GM23248 (cell line): ENCODE data around the gene SOCS2. TPM values are rescaled to one million over a fixed set of nuclear protein-coding genes. Genes with fewer than 3 reads are reported as not detected.

Experiments
- DNase-seq: peaks from one replicate; pipeline ENCODE4 v3.0.0-alpha.2; 2015
- H2AFZ ChIP-seq: fragments of 200-600 bp; sonication (generic); 2 replicates; pipeline ENCODE4 v1.6.1; 2016; ENCODE audit warnings: antibody characterized with exemption
- H3F3A ChIP-seq: fragments of 200-600 bp; sonication (generic); 2 replicates; pipeline ENCODE4 v1.6.1; 2016; ENCODE audit warnings: mild to moderate bottlenecking, antibody characterized with exemption, mixed run types; ENCODE audit not compliant: insufficient read depth
- H3K27ac ChIP-seq: fragments of 200-600 bp; sonication (generic); 2 replicates; pipeline ENCODE4 v1.5.1; 2016; ENCODE audit warnings: mild to moderate bottlenecking
- H3K27me3 ChIP-seq: fragments of 200-600 bp; sonication (generic); replicated peaks from 2 replicates; pipeline ENCODE4 v1.6.1; 2016; ENCODE audit warnings: mild to moderate bottlenecking; ENCODE audit not compliant: insufficient read depth
- H3K36me3 ChIP-seq: fragments of 200-600 bp; sonication (generic); 2 replicates; pipeline ENCODE4 v1.6.1; 2016; ENCODE audit warnings: low read depth, mild to moderate bottlenecking
- H3K4me1 ChIP-seq: fragments of 200-600 bp; sonication (generic); 2 replicates; pipeline ENCODE4 v1.6.1; 2016; ENCODE audit warnings: mild to moderate bottlenecking; ENCODE audit not compliant: insufficient read depth
- H3K4me2 ChIP-seq: fragments of 200-600 bp; sonication (generic); one replicate; pipeline ENCODE4 v1.6.1; 2016; ENCODE audit warnings: mild to moderate bottlenecking; ENCODE audit not compliant: unreplicated experiment
- H3K4me3 ChIP-seq: fragments of 200-600 bp; sonication (generic); 2 replicates; pipeline ENCODE4 v1.5.1; 2016; ENCODE audit warnings: mild to moderate bottlenecking
- H3K79me2 ChIP-seq: fragments of 200-600 bp; sonication (generic); 2 replicates; pipeline ENCODE4 v1.6.1; 2016; ENCODE audit warnings: mild to moderate bottlenecking; ENCODE audit not compliant: insufficient read depth
- H3K9ac ChIP-seq: fragments of 200-600 bp; sonication (generic); 2 replicates; pipeline ENCODE4 v1.6.1; 2016; ENCODE audit warnings: mild to moderate bottlenecking
- H3K9me2 ChIP-seq: fragments of 200-600 bp; sonication (generic); 2 replicates; pipeline ENCODE4 v1.6.1; 2016; ENCODE audit warnings: mixed run types, mild to moderate bottlenecking, moderate library complexity; ENCODE audit not compliant: insufficient read depth
- H3K9me3 ChIP-seq: fragments of 200-600 bp; sonication (generic); one replicate; pipeline ENCODE4 v1.6.1; 2017; ENCODE audit warnings: low read depth
- H4K20me1 ChIP-seq: fragments of 200-600 bp; sonication (generic); 2 replicates; pipeline ENCODE4 v1.6.0; 2016; ENCODE audit not compliant: insufficient read depth
- EZH2 ChIP-seq: fragments of 200-600 bp; sonication (generic); IDR thresholded peaks from 2 replicates; pipeline ENCODE4 v1.6.1; 2018; ENCODE audit warnings: antibody characterized with exemption, mild to moderate bottlenecking; ENCODE audit not compliant: insufficient read depth, poor library complexity, severe bottlenecking
- EZH2phosphoT487 ChIP-seq: fragments of 200-600 bp; sonication (generic); IDR thresholded peaks from 2 replicates; pipeline ENCODE4 v1.6.1; 2018; ENCODE audit warnings: antibody characterized with exemption, moderate library complexity, mild to moderate bottlenecking, low read depth; ENCODE audit not compliant: insufficient read depth
- WGBS, 2 experiments: methylation state at CpG; one replicate each; pipeline ENCODE4 v1.1.6; 2015 to 2017; ENCODE audit warnings: low lambda C conversion rate in 2 of 2, low coverage in 1 of 2; ENCODE audit errors: missing lambda C conversion rate in 2 of 2; 5-methylcytosine and 5-hydroxymethylcytosine counted together
- in situ Hi-C: fragments of 300-500 bp; cut with MboI; formaldehyde crosslinking; loops from 2 replicates; pipeline ENCODE4 v1.15.0; 2020
- polyA plus RNA-seq: library from polyadenylated mRNA; unstranded; fragments of >200 nt; fragmentation: Nextera tagmentation; extraction: Ambion mirVana; gene quantifications from 2 replicates; pipeline ENCODE4 v1.2.1, GENCODE V29; 2016
- total RNA-seq: library from RNA; depleted of rRNA; stranded (reverse); fragments of >200 nt; shearing (Covaris generic); gene quantifications from 2 replicates; pipeline ENCODE4 v1.2.3, GENCODE V29; 2014

SOCS2 gene
- total and polyA plus RNA-seq, 2 experiments from 2014 or later = 52.4 to 72.6 TPM

GRCh38 chr12:93533310-93533709 lies 39.2 kb upstream of the SOCS2 start:
- no peak for DNase-seq
- Histone ChIP-seq H3K9me3 (no peaks in the 10 kb centered on the region), H3K4me3 (no peak overlapping the region), H3K9me2 (no peaks in the 10 kb centered on the region), H3K4me2 (no peak overlapping the region), H3K4me1 (peaks cover 7% of the 10 kb centered on the region; the same call in 1 of the 2 replicates), H3K79me2 (no peaks in the 10 kb centered on the region), H4K20me1 (no peaks in the 10 kb centered on the region), H3K36me3 (no peaks in the 10 kb centered on the region), H3K27me3 (no peaks in the 10 kb centered on the region), H3K27ac (no peak overlapping the region), H3K9ac (no peak overlapping the region), H2AFZ (no peak overlapping the region), H3F3A (peaks cover 12% of the 10 kb centered on the region; the same call in 1 of the 2 replicates)
- TF ChIP-seq EZH2 (no peak), EZH2phosphoT487 (no peak)
- WGBS, 2 experiments = 76% methylated on average over 5 of the region's 5 CpGs
- in situ Hi-C loops = no loop called here

- no peak overlapping the region for H3K4me3 ChIP-seq
- H3K4me1 ChIP-seq = peaks cover 7% of the 10 kb centered on the region; the same call in 1 of the 2 replicates
- peaks cover 13% of the 10 kb centered on the region; the same call in 1 of the 2 replicates for H3F3A ChIP-seq
- H3K9me3 ChIP-seq = no peaks in the 10 kb centered on the region
- H3K79me2 ChIP-seq = no peaks in the 10 kb centered on the region
- no peak overlapping the region for H2AFZ ChIP-seq
- no peaks in the 10 kb centered on the region for H3K9me2 ChIP-seq
- WGBS, 2 experiments = 47 to 54% methylated on average over 2 of the region's 2 CpGs
- no peaks in the 10 kb centered on the region for H3K36me3 ChIP-seq
- no peak for DNase-seq
- no peak overlapping the region for H3K27ac ChIP-seq
- no peak overlapping the region for H3K9ac ChIP-seq
- H3K27me3 ChIP-seq = no peaks in the 10 kb centered on the region
- TF ChIP-seq EZH2phosphoT487 = no peak
- TF ChIP-seq EZH2 = no peak
- no peaks in the 10 kb centered on the region for H4K20me1 ChIP-seq
- no peak overlapping the region for H3K4me2 ChIP-seq
- in situ Hi-C loops = no loop called here
These were observed 36.2 kb upstream of the SOCS2 start for GRCh38 chr12:93536111-93536765.

- Histone ChIP-seq H4K20me1 (no peaks in the 10 kb centered on the region), H3K9me3 (no peaks in the 10 kb centered on the region), H3K36me3 (no peaks in the 10 kb centered on the region), H3K9me2 (no peaks in the 10 kb centered on the region), H3F3A (peaks cover 13% of the 10 kb centered on the region; the same call in 1 of the 2 replicates), H3K4me2 (no peak overlapping the region), H3K79me2 (no peaks in the 10 kb centered on the region), H3K4me3 (no peak overlapping the region), H3K9ac (no peak overlapping the region), H2AFZ (no peak overlapping the region), H3K4me1 (peaks cover 7% of the 10 kb centered on the region; the same call in 1 of the 2 replicates), H3K27ac (no peak overlapping the region), H3K27me3 (no peaks in the 10 kb centered on the region)
- in situ Hi-C loops = no loop called here
- WGBS, 2 experiments = 28 to 30% methylated on average over 5 of the region's 5 CpGs
- peak; percentile 46 for DNase-seq
- TF ChIP-seq EZH2 = no peak
- TF ChIP-seq EZH2phosphoT487 = no peak
These were observed 35.5 kb upstream of the SOCS2 start for GRCh38 chr12:93536766-93537488.

- Histone ChIP-seq H3K27ac (no peak overlapping the region), H3K9ac (no peak overlapping the region), H3K27me3 (no peaks in the 10 kb centered on the region), H3K4me3 (no peak overlapping the region), H3K4me2 (no peak overlapping the region), H3K4me1 (peaks cover 7% of the 10 kb centered on the region; the same call in 1 of the 2 replicates), H3K36me3 (no peaks in the 10 kb centered on the region), H3F3A (peaks cover 13% of the 10 kb centered on the region; the same call in 1 of the 2 replicates), H3K9me2 (no peaks in the 10 kb centered on the region), H2AFZ (no peak overlapping the region), H3K79me2 (no peaks in the 10 kb centered on the region), H4K20me1 (no peaks in the 10 kb centered on the region), H3K9me3 (no peaks in the 10 kb centered on the region)
- in situ Hi-C loops = no loop called here
- WGBS, 2 experiments = 88 to 92% methylated on average over 5 of the region's 5 CpGs
- no peak for DNase-seq
- TF ChIP-seq EZH2 (no peak), EZH2phosphoT487 (no peak)
These were observed 34.7 kb upstream of the SOCS2 start for GRCh38 chr12:93537769-93538168.
